Measurements from ENCODE around the gene SEC23IP.
A peak's percentile ranks its signal among the peaks of the same experiment; 100 is the strongest.
"Not testable (repeated sequence)": the region's sequence is repeated elsewhere in the genome, so short reads cannot be mapped to it uniquely, and the experiment has no call there.

The SEC23IP gene

DNA sequence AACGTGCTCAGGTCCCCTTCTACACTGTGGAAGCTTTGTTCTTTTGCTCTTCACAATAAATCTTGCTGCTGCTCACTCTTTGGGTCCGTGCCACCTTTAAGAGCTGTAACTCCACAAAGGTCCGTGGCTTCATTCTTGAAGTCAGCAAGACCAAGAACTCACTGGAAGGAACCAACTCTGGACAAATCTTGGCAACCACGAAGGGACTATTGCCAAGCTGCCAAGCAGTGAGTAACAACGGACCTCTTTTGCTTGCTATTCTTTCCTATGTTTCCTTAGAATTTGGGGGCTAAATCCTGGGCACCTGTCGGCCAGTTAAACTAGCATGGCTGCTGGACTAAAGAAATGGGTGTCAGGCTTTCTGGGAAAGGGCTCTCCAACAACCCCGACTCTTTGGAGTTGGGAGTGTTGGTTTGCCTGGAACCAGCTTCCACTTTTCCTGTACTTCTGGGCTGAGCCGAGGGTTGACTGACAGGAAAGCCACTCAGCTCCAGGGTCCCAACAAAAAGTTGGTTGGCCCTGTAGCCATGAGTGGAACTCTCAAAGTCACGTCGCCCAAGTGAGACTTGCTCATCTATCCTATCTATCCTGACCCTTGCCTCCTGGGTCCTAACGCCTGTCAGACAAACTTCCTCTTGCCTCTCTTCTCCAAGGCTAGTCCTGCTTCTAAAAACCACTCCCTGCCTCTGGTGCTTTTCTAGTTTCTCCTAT is 8.5 kb upstream of the SEC23IP start:
- not testable (repeated sequence) for DNase-seq

DNA sequence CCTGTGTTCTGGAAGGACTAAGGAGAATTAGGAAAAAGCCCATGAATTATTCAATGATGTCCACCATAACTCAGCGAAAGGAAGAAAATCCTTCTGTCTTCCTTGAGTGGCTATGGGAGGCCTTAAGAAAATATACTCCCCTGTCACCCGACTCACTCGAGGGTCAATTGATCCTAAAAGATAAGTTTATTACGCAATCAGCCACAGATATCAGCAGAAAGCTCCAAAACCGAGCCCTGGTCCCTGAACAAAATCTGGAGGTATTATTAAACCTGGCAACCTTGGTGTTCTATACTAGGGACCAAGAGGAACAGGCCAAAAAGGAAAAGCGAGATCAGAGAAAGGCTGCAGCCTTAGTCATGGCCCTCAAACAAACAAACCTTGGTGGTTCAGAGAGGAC is 6.5 kb upstream of the SEC23IP start:
- not testable (repeated sequence) for DNase-seq

DNA sequence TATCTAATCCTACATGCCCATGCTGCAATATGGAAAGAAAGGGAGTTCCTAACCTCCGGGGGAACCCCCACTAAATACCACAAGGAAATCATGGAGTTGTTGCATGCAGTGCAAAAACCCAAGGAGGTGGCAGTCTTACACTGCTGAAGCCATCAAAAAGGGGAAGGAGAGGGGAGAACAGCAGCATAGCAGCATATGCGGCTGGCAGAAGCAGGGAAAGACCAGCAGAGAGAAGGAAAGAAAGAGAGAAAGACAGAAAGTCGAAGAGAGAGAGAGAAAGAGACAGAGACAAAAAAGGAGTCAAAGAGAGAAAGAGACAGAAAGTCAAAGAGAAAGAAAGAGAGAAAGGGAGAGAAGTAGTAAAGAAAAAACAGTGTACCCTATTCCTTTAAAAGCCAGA is 3.8 kb upstream of the SEC23IP start:
- not testable (repeated sequence) for DNase-seq

DNA sequence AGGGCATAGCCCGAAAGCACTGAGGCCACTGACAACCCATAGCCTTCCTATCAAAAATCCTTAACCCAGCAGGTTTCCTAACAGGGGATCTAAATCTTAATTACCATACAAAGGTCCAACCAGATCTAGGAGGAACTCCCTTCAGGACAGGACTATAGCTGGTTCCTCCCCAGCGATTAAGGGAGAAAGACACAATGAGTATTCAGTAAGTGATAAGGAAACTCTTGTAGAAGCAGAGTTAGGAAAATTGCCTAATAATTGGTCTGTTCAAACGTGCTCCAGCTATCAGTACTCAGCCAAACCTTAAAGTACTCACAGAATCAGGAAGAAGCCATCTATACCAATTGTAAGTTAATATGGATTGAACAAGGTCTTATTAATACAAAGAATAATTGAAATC is 3.3 kb upstream of the SEC23IP start:
- DNase-seq, result not testable (repeated sequence)

DNA sequence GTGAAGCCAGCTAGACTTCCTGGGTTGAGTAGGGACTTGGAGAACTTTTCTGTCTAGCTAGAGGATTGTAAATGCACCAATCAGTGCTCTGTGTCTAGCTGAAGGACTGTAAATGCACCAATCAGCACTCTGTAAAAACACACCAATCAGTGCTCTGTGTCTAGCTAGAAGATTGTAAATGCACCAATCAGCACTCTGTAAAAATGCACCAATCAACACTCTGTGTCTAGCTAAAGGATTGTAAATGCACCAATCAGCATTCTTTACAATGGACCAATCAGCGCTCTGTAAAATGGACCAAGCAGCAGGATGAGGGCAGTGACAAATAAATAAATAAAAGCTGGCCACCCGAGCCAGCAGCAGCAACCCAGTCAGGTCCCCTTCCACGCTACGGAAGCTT is 2.2 kb upstream of the SEC23IP start:
- not testable (repeated sequence) for DNase-seq

DNA sequence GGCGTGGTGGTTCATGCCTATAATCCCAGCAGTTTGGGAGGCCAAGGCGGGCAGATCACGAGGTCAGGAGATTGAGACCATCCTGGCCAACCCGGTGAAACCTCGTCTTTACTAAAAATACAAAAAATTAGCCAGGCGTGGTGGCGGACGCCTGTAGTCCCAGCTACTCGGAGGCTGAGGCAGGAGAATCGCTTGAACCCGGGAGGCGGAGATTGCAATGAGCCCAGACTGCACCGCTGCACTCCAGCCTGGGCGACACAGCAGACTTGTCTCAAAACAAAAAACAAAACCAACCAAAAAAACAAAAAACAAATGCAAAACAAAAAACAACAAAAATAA is 712 bp upstream of the SEC23IP start:
- DNase-seq, result not testable (repeated sequence)

DNA sequence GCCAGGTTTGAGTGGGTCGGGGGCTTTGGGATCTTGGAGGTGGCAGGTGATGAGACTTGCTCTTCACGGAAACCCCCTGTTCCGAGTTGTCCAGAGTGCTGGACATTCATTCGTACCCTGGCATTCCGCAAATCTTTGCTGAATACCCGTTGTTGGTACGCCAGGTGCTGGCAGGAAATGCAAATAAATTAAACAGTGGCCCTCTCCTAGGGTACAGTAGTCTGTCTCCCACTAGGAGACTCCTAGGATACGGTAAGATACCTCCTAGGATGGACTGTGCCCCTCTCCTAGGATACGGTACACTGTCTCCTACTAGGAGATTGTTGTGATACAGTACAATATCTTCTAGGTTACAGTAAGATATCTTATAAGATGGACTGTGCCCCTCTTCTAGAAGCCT is 544 bp downstream of the SEC23IP start:
- DNase-seq, result no peak

DNA sequence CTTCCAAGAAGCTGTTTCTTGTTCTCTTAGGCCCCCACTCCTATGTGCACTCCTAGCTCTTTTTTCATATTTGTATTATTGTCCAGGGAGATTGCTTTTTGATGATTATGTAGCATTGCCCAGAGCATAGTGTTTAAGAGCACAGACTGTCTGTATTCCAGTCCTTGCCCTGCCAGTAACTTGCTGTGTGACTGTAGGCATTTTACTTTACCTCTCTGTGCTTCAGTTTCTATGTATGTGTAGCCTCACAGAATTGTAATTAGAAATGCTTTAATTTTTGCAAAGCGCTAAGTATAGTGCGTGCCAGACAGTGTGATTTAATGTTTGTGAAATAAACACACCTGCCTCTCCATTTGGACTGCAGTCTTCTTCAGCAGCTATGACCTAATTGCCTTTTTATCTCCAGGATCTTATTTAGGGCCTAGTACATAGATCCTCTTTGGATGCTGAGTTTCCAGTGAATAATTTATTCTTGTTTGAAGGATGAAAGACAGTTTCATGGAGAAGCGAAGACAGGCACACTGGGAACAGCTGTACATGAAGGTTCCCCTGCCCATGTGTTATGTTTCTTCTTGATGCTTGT is 1.4 kb downstream of the SEC23IP start:
- DNase-seq, result no peak

DNA sequence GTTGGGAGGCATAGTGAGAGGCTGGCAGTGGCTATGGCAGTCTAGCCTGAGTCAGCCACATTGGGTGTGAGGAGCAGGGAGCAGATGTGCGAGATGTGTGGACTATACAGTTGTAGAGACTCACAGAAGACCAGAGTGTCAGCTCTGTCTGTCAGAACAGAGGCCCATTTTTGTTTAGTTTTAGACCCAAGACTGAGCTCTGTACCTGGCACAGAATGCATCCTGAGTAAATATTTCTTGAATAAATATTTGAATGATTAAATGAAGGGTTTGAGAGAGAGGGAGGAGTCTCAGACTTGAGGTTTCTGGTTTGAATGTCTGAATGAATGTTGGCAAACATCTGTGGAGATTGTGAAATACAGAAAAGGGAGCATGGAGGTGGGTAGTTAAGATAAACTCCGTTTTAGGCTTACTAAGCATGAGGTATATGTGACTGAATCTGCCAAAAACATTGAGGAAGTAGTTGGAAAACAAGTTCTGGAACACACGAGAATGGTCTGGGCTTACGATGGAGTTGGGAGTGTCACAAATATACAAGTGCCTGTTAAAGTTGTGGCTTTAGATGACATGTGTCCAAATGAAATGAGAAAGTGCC is 3.6 kb downstream of the SEC23IP start:
- peak; percentile 17 for DNase-seq

DNA sequence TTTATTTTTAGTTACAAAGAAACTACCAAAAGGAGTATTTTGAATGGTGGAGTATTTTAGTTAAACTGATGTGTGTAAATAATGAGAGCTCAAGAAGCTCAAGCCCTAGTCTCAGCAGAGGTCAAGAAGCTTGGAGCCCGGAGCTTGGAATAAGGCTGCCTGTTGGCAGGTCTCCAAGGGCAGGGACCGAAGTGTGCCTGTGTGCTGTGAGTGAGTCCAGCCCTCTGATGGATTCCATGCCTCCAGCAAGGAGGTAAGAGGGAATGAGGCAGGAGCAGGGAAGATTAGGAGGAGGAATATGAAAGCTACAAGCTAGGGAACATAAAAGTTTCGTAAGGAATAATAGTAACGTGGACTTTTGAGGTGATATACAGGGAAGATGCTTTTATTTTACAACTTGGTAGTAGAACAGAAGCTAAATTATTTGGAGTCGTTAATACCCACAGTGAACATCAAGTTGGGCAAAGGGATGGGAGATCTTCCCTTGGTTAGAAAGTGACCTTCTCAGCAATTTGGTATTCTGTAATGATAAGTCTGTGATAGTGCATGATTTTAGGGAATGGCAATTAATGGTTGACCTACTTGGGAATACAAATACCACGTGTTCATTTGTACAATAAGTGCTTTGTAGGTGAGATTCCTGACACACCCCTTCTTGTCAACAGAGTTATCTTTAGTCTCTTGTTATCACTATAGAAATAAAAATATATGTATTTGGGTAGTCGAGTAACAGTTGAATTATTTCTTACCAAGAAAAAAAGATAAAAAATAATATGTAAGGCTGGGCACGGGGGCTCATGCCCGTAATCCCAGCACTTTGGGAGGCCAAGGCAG is 4.6 kb downstream of the SEC23IP start:
- DNase-seq, result no peak

DNA sequence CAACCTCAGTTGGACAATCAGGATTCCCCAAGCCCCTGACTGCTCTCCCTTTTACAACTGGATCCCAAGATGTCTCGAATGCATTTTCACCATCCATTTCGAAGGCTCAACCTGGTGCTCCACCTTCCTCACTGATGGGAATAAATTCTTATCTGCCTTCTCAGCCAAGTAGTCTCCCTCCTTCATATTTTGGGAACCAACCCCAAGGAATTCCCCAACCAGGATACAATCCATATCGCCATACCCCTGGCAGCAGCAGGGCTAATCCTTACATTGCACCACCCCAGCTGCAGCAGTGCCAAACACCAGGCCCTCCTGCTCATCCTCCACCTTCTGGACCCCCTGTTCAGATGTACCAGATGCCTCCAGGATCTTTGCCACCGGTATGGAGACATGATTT is 6.0 kb downstream of the SEC23IP start:
- no peak for DNase-seq

DNA sequence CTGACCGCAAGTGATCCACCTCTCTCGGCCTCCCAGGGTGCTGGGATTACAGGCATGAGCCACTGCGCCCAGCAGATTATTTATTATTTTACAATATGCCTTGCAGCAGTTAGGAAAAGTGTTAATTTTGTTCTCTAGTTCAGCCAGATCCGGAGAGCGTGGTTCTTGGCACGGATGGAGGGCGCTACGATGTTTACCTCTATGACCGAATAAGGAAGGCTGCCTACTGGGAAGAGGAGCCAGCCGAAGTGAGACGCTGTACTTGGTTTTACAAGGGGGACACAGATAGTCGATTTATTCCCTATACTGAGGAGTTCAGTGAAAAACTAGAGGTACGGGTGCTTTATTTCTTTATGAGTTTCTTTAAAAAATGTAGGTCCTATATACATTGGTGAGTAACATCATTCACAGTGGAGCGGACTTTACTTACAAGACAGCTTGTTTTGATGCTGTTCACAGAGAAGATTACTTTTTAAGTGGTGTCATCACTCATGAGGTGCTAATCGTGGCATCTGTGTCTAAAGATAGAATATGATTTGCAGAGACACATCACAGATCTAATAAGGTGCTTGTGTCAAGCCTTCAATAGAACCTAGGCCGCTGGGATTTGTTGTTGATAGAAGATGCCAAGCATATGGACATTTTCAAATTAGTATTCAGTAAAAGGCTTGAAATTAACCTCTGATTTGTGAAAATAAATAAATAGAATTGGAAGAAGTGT is 11.6 kb downstream of the SEC23IP start:
- DNase-seq, result no peak

DNA sequence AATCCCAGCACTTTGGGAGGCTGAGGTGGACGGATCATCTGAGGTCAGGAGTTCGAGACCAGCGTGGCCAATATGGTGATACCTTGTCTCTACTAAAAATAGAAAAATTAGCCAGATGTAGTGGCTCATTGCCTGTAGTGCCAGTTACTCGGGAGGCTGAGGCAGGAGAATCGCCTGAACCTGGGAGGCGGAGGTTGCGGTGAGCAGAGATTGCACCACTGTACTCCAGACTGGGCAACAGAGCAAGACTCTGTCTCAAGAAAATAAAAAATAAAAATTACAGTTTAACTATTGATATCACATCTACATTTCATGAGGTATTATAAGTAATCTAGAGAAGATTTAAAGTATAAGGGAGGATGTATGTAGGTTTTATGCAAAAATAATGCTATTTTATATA is 15.2 kb downstream of the SEC23IP start:
- DNase-seq, result not testable (repeated sequence)

DNA sequence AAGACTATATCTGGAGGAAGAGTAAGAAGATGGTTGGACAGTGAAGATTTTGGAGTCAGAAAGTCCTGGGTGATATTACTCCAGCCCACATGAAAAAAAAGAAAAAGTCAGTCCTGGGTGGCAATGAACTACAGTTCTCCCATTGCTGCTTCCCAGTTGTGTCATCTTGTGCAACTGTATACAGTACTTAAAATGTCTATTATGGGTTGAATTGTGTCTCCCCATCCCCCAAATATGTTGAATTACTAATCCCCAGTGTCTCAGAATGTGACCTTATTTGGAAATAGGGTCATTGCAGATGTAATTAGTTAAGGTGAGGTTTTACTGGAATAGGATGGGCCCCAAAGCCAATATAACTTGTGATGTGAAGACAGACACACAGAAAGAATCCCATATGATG is 15.6 kb downstream of the SEC23IP start:
- no peak for DNase-seq

DNA sequence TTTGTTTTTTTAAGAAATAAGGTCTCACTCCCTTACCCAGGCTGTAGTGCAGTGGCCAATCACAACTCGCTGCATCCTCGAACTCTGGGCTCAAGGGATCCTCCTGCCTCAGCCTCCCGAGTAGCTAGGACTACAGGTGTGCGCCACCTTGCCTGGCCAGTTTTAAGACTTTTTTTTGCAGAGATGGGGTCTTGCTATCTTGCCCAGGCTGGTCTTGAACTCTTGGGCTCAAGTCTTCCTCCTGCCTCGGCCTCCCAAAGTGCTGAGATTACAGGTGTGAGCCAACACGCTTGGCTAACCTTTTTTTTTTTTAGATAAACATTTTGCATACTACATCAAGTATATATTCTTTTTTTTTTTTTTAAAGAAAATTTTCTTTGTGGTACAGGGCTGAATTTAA is 18.2 kb downstream of the SEC23IP start:
- no peak for DNase-seq

DNA sequence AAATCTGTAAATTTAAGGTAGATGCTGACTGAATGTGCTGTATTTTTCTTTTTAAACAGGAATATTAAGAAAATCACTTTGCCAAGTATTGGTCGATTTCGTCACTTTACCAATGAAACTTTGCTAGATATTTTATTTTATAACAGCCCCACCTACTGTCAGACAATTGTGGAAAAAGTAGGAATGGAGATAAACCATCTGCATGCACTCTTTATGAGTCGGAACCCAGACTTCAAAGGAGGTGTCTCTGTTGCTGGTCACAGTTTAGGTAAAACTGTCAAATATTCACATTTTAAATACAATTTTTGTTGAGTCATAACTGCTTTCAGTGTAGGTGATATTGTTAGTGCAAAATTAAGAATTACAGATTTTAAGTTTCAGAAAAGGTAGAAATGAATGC is 25.2 kb downstream of the SEC23IP start:
- DNase-seq, result no peak

DNA sequence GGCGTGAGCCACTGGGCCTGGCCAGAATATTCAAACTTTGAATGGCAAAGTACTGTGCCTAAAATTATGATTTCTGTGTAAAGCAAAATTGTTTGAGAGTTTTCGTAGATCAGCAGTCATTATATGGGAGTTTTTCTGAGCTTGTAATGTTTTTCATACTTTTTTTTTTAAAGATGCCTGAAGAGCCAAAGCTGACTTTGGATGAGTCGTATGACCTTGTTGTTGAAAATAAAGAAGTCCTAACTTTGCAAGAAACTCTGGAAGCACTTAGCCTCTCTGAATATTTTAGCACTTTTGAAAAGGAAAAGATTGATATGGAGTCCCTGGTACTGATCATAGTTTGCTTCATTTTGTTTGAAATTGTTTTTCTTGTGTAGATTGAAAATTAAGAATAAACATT is 26.7 kb downstream of the SEC23IP start:
- no peak for DNase-seq

DNA sequence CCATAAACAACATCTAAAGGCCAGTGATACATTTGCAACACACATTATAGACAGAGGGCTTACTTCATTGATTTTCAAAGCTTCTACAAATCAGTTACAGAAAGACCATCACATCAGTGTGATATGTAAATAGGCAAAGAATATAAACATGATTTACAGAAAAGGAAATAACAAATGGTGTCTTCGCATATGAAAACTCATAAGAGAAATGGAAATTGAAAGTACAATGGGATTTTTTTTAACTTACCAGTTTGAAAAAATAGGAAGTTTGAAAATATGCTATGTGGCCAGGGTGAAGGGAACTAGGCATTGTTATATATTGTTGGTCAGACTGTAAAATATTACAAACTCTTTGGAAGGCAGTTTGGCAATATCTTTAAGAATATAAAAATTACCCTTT is 27.3 kb downstream of the SEC23IP start:
- no peak for DNase-seq

DNA sequence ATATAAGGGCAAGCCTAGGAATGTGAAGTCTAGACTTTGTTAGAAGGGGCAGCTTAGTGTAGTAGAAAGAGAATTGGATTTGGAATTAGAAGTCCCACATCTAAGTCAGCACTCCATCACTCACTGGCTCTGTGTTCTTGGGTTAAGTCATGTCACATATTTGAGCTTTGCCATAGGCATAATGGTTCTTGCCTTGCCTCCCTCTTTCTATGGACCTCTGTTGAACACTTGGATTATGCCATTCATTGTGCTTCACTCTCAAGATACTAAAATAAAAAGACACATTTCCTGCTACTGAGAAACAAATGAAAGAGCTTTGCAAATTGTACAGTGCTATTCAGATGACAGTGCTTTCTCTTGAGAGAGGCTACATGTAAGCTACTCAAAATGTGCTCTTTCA is 35.9 kb downstream of the SEC23IP start:
- DNase-seq, result no peak

DNA sequence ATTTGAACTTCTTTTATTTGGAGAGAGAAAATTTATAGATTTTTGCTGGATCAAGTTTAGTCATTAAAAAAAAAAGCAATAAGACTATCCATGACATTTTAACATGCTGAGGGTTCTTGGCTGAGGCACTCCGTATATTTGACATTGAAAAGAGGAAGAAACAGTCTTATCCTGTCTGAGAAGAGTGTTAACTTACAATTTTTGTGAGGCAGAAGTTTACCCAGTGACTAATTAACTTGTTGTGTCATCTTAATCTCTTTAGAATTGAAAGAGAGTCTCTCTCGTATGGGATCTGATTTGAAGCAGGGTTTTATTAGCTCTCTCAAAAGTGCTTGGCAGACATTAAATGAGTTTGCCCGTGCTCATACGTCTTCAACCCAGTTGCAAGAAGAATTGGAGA is 39.3 kb downstream of the SEC23IP start:
- no peak for DNase-seq

DNA sequence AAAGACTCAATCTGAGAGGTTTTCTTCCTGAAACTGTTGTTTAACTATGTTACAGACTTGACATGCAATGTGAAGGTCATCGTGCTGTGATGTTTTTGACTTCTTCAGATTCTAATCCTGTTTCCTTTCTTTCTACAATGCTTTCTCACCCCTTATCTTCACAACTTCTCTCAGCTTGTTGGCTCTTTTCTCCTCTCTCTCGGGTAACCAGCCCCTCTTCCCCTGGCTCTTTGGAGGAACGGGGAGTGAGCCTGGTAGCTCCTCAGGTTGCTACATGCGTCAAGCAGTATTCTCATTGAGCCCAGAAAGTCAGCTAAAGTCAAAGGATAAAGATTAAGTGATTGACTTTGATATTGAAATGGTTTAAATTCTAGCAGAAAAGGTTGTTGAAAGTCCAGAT is 40.1 kb downstream of the SEC23IP start:
- no peak for DNase-seq

DNA sequence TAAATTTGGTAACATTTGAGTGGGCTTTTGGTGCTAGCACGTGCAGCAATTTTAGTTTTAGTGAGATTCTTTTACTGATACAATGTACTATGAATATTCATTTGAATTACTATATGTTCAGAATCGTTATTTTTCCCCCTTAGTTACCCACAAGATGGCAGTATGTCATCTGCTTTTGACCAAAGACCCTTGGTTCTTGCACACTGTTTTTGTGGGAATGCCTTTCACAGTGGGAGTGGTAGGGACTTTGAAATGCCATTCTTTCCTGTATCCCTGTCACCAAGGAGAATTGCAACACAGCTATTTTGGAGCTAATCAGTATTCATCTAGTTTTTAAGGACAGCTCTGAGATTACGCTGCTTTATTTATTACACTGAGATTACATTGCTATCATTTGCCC is 40.6 kb downstream of the SEC23IP start:
- no peak for DNase-seq

DNA sequence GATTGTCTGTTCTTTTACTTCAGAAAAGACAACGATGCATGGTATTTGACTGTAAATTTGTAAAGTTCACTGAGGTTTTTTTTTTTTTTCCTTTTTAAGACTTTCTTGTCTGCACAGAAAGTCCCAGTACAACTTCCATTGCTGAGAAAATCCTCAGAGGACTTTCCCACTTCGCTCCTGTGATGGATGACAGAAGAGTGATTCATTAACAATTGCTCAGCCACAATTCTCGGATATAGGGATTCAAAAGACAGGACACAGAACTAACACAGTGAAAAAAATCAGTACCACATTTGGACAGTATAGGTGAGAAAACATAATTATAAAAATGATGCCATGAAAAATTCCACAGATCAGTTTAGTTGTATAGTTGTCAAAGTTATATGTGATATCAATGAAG is 48.0 kb downstream of the SEC23IP start:
- no peak for DNase-seq
